Spleen (tissue), 11 donors: ENCODE measurements around the gene DDR2. TPM values are rescaled to one million over a fixed set of nuclear protein-coding genes. Genes with fewer than 3 reads are reported as not detected.
A peak's percentile ranks its signal among the peaks of the same experiment; 100 is the strongest.
"Not testable (repeated sequence)": the region's sequence is repeated elsewhere in the genome, so short reads cannot be mapped to it uniquely, and the experiment has no call there.

Experiments
- DNase-seq: peaks from one replicate; pipeline ENCODE4 v3.0.0-alpha.2; 2020
- H3K27ac ChIP-seq, 8 donors: fragments of 200-600 bp; sonication (generic) in 7 of 8; 1 replicate in 4 of 8; 2 replicates in 4 of 8; pipeline versions ENCODE4 v1.5.0 to v1.8.0; 2016 to 2021; ENCODE audit warnings: inconsistent platforms in 4 of 8, mild to moderate bottlenecking in 4 of 8, moderate library complexity in 1 of 8
- H3K27me3 ChIP-seq, 7 donors: fragments of 200-600 bp; sonication (generic) in 6 of 7; replicated peaks in 1 of 7; 1 replicate in 4 of 7; 2 replicates in 3 of 7; pipeline versions ENCODE4 v1.5.0 to v1.8.0; 2016 to 2021; ENCODE audit warnings: inconsistent platforms in 3 of 7, mild to moderate bottlenecking in 1 of 7
- H3K36me3 ChIP-seq, 6 donors: fragments of 200-600 bp; sonication (generic) in 5 of 6; 1 replicate in 4 of 6; 2 replicates in 2 of 6; pipeline versions ENCODE4 v1.5.0 to v1.8.0; 2016 to 2021; ENCODE audit warnings: inconsistent platforms in 2 of 6
- H3K4me1 ChIP-seq, 6 donors: fragments of 200-600 bp; sonication (generic) in 5 of 6; 1 replicate in 3 of 6; 2 replicates in 3 of 6; pipeline versions ENCODE4 v1.5.0 to v1.8.0; 2016 to 2021; ENCODE audit warnings: inconsistent platforms in 3 of 6
- H3K4me3 ChIP-seq, 8 donors: fragments of 200-600 bp; sonication (generic) in 7 of 8; 1 replicate in 4 of 8; 2 replicates in 4 of 8; pipeline versions ENCODE4 v1.5.0 to v1.8.0; 2016 to 2021; ENCODE audit warnings: inconsistent platforms in 4 of 8, mild to moderate bottlenecking in 4 of 8, moderate library complexity in 2 of 8
- H3K9me3 ChIP-seq, 8 donors: fragments of 200-600 bp; sonication (generic) in 7 of 8; 1 replicate in 4 of 8; 2 replicates in 4 of 8; pipeline versions ENCODE4 v1.5.0 to v1.8.0; 2016 to 2021; ENCODE audit warnings: inconsistent platforms in 4 of 8
- POLR2A ChIP-seq, 3 donors: fragments of 450-650 bp; IDR thresholded peaks; one replicate each; pipeline ENCODE4 v1.5.1; 2017; ENCODE audit warnings: antibody characterized with exemption in 3 of 3, mild to moderate bottlenecking in 1 of 3
- POLR2AphosphoS5 ChIP-seq, 3 donors: sonication (generic); formaldehyde crosslinking; IDR thresholded peaks; one replicate each; pipeline ENCODE4 v1.5.1; 2017; ENCODE audit warnings: antibody characterized with exemption in 3 of 3
- WGBS, 5 donors: extraction: QIAGEN DNeasy Blood & Tissue Kit in 3 of 5; methylation state at CpG; one replicate each; pipeline versions ENCODE4 v1.1.5 to v1.1.7; 2013 to 2018; 5-methylcytosine and 5-hydroxymethylcytosine counted together
- intact Hi-C: fragments of 100-400 bp; cut with DNase I; formaldehyde crosslinking; loops from one replicate; pipeline ENCODE4 v1.15.0; 2023; ENCODE audit warnings: low total_unique reads
- polyA plus RNA-seq, 3 donors: library from polyadenylated mRNA; stranded (reverse); fragments of 200-250 nt; gene quantifications; one replicate each; pipeline ENCODE4 v1.2.1, GENCODE V29; 2013
- total RNA-seq, 7 donors: library from RNA; depleted of rRNA in 3 of 7; stranded (reverse); fragments of >200 nt in 3 of 7; fragmentation: NEBNext Ultra II Directional in 4 of 7; extraction: Animal tissue kit (Norgen Biotek cat#: 25700) in 4 of 7; gene quantifications; one replicate each; pipeline versions ENCODE4 v1.1.0 to v1.2.1, GENCODE V29; 2016 to 2021
- TF ChIP-seq, protein P1 (sequence below), 11 experiments: fragments of 200-600 bp in 7 of 11; fragments of 450-650 bp in 4 of 11; sonication (generic) in 4 of 11; IDR thresholded peaks in 8 of 11; conservative IDR thresholded peaks in 3 of 11; 1 replicate in 7 of 11; 2 replicates in 4 of 11; pipeline versions ENCODE4 v1.4.0 to v1.8.0; 2016 to 2021; ENCODE audit warnings: antibody characterized with exemption in 11 of 11, inconsistent platforms in 4 of 11, mild to moderate bottlenecking in 1 of 11
- donor health status: healthy with polysubstance abuse.
- donor health status: DM: no; HTN: no; CAD: no; lungs with moderate emphysema.
- donor health status: DM: no; HTN: no; CAD: no.
- donor health status: Bipolar disorder and iron deficiency.
- donor health status: healthy.
- donor health status: DM: no; HTN: no; CAD: no.
- donor health status: DM: yes; HTN: yes; CAD: no.

Gene DDR2
- total and polyA plus RNA-seq, 10 donors = 1.1 to 20.8 (median 10.8) TPM

DNA sequence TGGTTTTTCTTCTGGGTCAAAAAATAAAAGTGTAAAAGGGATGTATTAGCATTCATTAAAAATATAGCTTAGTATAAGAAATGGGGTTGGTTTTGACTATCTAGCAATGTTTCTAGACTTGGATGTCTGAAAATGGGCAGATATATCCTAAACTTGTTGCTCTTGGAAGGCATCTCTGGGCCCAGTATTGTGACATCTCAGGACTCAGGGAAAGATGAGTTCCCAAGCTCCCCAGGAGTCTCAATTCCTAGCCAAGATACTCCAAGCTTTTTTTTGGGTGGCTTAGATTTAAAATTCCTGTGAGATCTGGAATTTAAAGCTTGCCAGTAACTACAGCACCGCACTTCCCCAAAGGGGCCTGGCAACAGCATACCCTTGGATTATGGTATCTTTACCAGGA is 146.8 kb downstream of the DDR2 start:
- 90 to 100% (median 100%) methylated on average over 1 of the region's 1 CpG for whole genome bisulfite sequencing, 5 donors
- Histone ChIP-seq H3K27ac (no peak overlapping the region), H3K4me3 (no peak overlapping the region), H3K9me3 (no peaks in the 10 kb centered on the region), H3K4me1 (no peaks in the 10 kb centered on the region), H3K36me3 (no peaks in the 10 kb centered on the region), H3K27me3 (no peaks in the 10 kb centered on the region)
- TF ChIP-seq, protein P1, sequence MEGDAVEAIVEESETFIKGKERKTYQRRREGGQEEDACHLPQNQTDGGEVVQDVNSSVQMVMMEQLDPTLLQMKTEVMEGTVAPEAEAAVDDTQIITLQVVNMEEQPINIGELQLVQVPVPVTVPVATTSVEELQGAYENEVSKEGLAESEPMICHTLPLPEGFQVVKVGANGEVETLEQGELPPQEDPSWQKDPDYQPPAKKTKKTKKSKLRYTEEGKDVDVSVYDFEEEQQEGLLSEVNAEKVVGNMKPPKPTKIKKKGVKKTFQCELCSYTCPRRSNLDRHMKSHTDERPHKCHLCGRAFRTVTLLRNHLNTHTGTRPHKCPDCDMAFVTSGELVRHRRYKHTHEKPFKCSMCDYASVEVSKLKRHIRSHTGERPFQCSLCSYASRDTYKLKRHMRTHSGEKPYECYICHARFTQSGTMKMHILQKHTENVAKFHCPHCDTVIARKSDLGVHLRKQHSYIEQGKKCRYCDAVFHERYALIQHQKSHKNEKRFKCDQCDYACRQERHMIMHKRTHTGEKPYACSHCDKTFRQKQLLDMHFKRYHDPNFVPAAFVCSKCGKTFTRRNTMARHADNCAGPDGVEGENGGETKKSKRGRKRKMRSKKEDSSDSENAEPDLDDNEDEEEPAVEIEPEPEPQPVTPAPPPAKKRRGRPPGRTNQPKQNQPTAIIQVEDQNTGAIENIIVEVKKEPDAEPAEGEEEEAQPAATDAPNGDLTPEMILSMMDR (IDR thresholded peaks at IDR 0.05 in 8 of 11, conservative IDR thresholded peaks at IDR 0.05 in 3 of 11) = no peak
- no peak for TF ChIP-seq POLR2AphosphoS5 (IDR thresholded peaks at IDR 0.05)
- no peak for TF ChIP-seq POLR2A (IDR thresholded peaks at IDR 0.05)
- intact Hi-C loops = no loop called here
- no peak for DNase-seq

DNA sequence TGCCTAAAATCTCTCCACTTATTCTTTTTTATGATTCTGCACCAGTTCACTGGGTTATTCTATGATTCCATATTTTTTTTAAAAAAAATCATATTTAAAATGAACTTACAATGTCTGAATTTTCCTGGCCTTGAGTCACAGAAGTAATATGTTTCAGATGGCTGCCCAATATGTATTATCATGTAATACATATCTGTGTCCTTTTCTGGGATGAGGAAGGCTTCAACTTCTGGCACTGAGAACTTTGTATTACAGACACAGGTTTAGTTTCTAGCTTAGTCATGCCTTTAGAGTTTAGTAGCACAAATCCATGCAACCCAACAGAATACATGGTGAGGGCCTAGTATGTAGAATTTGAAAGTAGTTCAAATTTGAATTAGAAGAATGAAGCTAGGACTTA is 150.4 kb downstream of the DDR2 start:
- intact Hi-C loops = no loop called here
- Histone ChIP-seq H3K36me3 (no peaks in the 10 kb centered on the region), H3K4me3 (no peak overlapping the region), H3K9me3 (no peaks in the 10 kb centered on the region), H3K27me3 (no peaks in the 10 kb centered on the region), H3K27ac (no peak overlapping the region), H3K4me1 (no peaks in the 10 kb centered on the region)
- TF ChIP-seq POLR2AphosphoS5 (IDR thresholded peaks at IDR 0.05) (no peak), POLR2A (IDR thresholded peaks at IDR 0.05) (no peak)
- TF ChIP-seq, protein P1 (IDR thresholded peaks at IDR 0.05 in 8 of 11, conservative IDR thresholded peaks at IDR 0.05 in 3 of 11) = no peak
- no peak for DNase-seq

DNA sequence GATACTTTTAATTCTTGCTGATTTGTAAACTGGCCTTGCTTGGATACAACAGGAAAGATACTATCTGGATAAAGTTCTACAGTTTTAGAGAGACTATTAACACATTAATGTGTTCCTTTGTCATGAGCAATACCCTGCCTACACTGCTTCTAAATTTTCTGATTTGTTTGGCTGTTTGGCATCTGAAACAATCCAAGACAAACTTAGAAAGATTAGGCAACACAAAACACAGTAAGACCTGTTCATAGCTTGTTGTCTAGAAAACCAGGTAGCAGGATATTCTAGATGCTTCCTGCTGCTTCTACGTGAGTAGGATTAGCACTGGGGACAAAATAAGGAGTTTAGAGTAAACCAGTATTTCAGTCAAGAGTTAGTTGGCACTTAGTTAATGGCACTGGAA is 152.7 kb downstream of the DDR2 start:
- H3K9me3 ChIP-seq, H3K27me3 ChIP-seq, H3K4me1 ChIP-seq, H3K4me3 ChIP-seq, H3K36me3 ChIP-seq, DNase-seq, H3K27ac ChIP-seq, intact Hi-C loops: not testable (repeated sequence)
- WGBS, 5 donors = 78 to 92% (median 87%) methylated on average over 1 of the region's 1 CpG; no CpG with 5 or more reads in 2 of the 5 donors

DNA sequence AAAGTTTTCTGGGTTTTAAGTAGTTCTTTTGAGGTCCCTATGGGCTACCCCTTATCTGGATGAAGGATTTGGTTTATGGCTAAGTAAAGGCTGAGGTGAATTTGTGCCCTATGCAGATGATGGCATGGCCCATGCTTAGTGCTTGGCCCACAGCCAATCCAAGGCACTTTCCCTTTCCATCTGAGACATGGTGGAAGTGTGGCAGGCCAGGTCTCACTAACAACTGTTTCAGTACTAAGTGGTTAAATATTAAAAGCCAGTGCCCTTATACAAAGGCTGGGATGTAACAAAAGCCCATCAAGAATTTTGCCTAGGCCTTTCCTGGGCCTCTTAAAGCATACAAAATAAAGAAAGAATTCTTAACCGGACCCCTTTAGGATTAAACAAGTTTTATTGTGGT is 156.5 kb downstream of the DDR2 start:
- 94 to 100% (median 100%) methylated on average over 1 of the region's 1 CpG for WGBS, 5 donors
- H3K9me3 ChIP-seq, DNase-seq, intact Hi-C loops, H3K27me3 ChIP-seq, H3K4me3 ChIP-seq, H3K4me1 ChIP-seq, H3K27ac ChIP-seq: not testable (repeated sequence)
- peaks cover 0 to 14% (median 1%) of the 10 kb centered on the region in 6 donors for H3K36me3 ChIP-seq

DNA sequence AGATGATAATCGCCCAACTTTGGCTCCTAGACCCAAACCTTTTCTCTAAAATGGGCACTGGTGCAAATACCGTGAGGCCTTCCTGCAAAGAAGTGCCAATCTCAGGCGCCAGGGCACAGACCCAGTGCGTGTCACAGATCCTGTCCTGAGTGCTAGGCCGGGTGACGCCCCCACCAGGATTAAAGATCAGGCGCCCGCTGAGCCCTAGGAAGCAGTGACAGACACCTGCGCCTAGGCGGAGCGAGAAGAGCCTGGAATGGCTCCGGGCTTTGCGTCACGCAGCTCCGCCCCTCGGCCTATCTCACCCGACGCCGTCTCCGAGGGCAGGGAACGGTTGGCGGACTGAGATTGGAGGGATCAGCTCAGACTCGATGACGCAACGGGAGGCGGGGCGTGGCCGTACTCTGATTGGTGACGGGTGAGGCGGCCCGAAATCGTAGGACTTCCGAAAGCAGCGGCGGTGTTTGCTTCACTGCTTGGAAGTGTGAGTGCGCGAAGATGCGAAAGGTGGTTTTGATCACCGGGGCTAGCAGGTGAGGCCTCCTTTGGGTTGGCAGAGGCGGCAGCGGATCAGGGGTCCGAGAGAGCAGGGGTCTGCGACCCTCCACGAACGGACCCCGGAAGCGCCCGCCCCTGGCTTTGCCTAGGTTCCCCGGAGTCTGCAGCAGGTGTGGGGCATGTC is 158.2 kb downstream of the DDR2 start, which contains the start of gene HSD17B7:
Gene HSD17B7, plus strand, starts transcription at position 400 of the 682 bp plus-strand sequence. Its CDS starts 99 bp downstream, at position 499.
- 1 to 13% (median 3%) methylated on average over 4 to 34 of the region's 49 CpGs for WGBS, 5 donors
- H3K4me1 ChIP-seq, intact Hi-C loops, H3K9me3 ChIP-seq, H3K27me3 ChIP-seq: not testable (repeated sequence)
- peak; percentile 65 to 77 (median 74) for TF ChIP-seq POLR2AphosphoS5 (IDR thresholded peaks at IDR 0.05)
- TF ChIP-seq, protein P1 (IDR thresholded peaks at IDR 0.05 in 8 of 11, conservative IDR thresholded peaks at IDR 0.05 in 3 of 11) = peak in 5 of 11 experiments; percentile 8 to 31 (median 25)
- peak; percentile 92 for DNase-seq
- peak within 1 kb of the TSS; percentile 84 to 91 (median 87) for H3K27ac ChIP-seq
- H3K36me3 ChIP-seq = peaks cover 0 to 20% (median 3%) of the 10 kb centered on the region in 6 donors
- peak within 1 kb of the TSS; percentile 30 to 67 (median 40) for H3K4me3 ChIP-seq

DNA sequence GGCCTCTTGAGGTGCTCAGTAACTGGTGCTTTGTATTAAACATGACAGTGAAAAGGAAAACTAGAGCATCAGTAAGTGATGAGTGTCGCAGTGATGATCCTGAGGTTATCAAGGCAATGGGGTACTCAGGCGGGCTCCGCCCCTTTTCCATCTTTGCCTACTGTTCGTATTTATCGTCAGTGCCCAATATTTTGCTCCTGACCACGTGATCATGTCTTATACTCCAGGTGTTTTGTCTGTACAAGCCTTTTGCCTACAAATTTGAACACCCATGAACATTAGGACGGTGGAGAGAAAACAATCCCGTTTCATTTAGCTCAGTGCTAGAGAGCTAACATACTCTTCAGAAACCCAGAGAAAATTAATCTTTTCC is 158.7 kb downstream of the DDR2 start:
- DNase-seq, H3K27me3 ChIP-seq, H3K9me3 ChIP-seq, intact Hi-C loops, H3K4me1 ChIP-seq: not testable (repeated sequence)
- Histone ChIP-seq H3K4me3 (peak overlapping the region; percentile 30 to 67 (median 40)), H3K36me3 (peaks cover 0 to 20% (median 3%) of the 10 kb centered on the region in 6 donors), H3K27ac (peak overlapping the region in 7 of 8 donors; percentile 71 to 91 (median 87))
- WGBS, 5 donors = 0 to 1% (median 1%) methylated on average over 4 to 8 of the region's 8 CpGs

DNA sequence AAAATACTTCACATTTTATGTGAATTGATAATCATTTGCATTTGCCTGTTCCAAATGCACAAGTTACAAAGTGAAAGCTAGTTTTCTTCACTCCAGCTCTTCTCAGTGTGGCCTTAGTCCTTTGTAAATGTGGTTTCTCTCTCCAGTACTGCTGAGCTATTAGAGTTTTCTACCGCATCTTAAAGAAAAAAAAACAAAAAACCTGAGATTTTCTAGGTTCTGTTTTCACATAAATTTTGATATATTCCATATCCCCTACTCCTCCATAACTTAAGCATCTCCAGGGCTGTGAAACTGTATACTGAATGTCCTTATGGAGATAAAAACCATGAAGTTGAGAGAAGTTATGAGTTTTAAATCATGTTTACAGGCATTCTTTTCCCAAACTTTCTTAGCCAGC is 162.0 kb downstream of the DDR2 start:
- DNase-seq, H3K27ac ChIP-seq, H3K27me3 ChIP-seq, intact Hi-C loops, H3K9me3 ChIP-seq, H3K4me1 ChIP-seq, H3K4me3 ChIP-seq: not testable (repeated sequence)
- peaks cover 0 to 36% (median 7%) of the 10 kb centered on the region in 6 donors for H3K36me3 ChIP-seq
- 94 to 100% (median 96%) methylated on average over 1 of the region's 1 CpG for WGBS, 5 donors
